ENCODE data around the gene AMOTL1. TPM values are rescaled to one million over a fixed set of nuclear protein-coding genes. Genes with fewer than 3 reads are reported as not detected.
A peak's percentile ranks its signal among the peaks of the same experiment; 100 is the strongest.

Gene AMOTL1
- total and polyA plus RNA-seq, 4 donors = 7.4 to 68.5 (median 27.3) TPM

DNA sequence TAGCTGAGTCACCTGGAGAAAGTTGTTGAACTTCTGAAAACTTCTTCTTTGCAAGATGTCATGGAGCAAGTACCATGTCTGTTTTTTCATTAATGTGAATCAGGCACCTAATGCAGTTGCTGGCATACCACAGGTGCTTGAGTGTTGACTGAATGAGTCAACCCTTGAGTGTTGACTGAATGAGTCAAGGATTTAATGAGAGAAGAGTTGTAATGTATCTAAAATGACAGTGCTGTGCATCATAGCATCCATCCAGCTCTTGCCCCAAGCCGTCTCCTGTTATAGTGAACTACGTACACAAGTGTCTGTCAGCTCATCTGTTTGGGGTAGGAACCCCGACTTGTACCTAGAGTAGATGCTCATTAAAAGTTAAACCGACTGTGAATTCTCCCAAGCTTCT, 112.1 kb downstream of the AMOTL1 start:
- TF ChIP-seq, protein P1, sequence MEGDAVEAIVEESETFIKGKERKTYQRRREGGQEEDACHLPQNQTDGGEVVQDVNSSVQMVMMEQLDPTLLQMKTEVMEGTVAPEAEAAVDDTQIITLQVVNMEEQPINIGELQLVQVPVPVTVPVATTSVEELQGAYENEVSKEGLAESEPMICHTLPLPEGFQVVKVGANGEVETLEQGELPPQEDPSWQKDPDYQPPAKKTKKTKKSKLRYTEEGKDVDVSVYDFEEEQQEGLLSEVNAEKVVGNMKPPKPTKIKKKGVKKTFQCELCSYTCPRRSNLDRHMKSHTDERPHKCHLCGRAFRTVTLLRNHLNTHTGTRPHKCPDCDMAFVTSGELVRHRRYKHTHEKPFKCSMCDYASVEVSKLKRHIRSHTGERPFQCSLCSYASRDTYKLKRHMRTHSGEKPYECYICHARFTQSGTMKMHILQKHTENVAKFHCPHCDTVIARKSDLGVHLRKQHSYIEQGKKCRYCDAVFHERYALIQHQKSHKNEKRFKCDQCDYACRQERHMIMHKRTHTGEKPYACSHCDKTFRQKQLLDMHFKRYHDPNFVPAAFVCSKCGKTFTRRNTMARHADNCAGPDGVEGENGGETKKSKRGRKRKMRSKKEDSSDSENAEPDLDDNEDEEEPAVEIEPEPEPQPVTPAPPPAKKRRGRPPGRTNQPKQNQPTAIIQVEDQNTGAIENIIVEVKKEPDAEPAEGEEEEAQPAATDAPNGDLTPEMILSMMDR (IDR thresholded peaks at IDR 0.05; ENCODE audit: control extremely low read depth, extremely low read depth) = no peak
- Histone ChIP-seq H3K9me3 (ENCODE audit: control insufficient read depth in 4 of 4, insufficient read depth in 3 of 4, low read length in 3 of 4) (no peaks in the 10 kb centered on the region), H3K4me3 (no peak overlapping the region), H3K9ac (ENCODE audit: insufficient read depth in 1 of 2, low read length in 2 of 2) (no peak overlapping the region), H3K36me3 (ENCODE audit: control insufficient read depth in 4 of 4, insufficient read depth in 4 of 4, low read length in 4 of 4) (peaks cover 0 to 23% (median 15%) of the 10 kb centered on the region in 4 donors), H3K27ac (ENCODE audit: low read depth in 1 of 2, low read length in 1 of 2) (no peak overlapping the region), H3K27me3 (ENCODE audit: control insufficient read depth in 3 of 3, insufficient read depth in 3 of 3, low read length in 2 of 3) (no peaks in the 10 kb centered on the region), H3K4me1 (ENCODE audit: control insufficient read depth in 5 of 5, insufficient read depth in 5 of 5, low read length in 5 of 5) (peaks cover 0 to 13% (median 5%) of the 10 kb centered on the region in 5 donors)
- ATAC-seq (ENCODE audit: insufficient read depth, low FRiP score) (peak; percentile 13), DNase-seq (no peak)
- 94 to 96% methylated on average over 4 of the region's 4 CpGs for WGBS, 2 donors

DNA sequence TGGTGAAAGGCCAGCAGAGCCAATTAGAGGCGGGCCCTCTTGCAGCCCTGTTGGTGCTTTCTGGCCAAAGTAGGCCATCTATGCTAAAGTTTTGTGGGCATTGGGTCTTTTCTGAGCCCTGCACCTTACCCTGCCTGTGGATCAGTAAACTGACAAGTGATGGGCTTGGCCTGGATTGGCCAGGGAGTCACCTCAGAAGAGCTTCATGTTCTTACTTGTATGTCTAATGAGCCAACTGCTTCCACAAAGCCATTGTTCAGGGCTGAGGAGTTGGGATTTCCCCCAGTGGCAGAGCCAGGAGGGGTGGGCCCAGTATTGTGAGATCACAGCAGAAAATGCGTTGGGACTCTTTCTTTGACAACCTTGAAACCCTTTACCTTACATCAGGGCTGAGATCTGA, 114.8 kb downstream of the AMOTL1 start:
- Histone ChIP-seq H3K4me3 (no peak overlapping the region), H3K4me1 (ENCODE audit: control insufficient read depth in 5 of 5, insufficient read depth in 5 of 5, low read length in 5 of 5) (no peaks in the 10 kb centered on the region), H3K27ac (ENCODE audit: low read depth in 1 of 2, low read length in 1 of 2) (no peak overlapping the region), H3K9me3 (ENCODE audit: control insufficient read depth in 4 of 4, insufficient read depth in 3 of 4, low read length in 3 of 4) (no peaks in the 10 kb centered on the region), H3K36me3 (ENCODE audit: control insufficient read depth in 4 of 4, insufficient read depth in 4 of 4, low read length in 4 of 4) (peaks cover 0 to 13% (median 12%) of the 10 kb centered on the region in 4 donors), H3K9ac (ENCODE audit: insufficient read depth in 1 of 2, low read length in 2 of 2) (no peak overlapping the region), H3K27me3 (ENCODE audit: control insufficient read depth in 3 of 3, insufficient read depth in 3 of 3, low read length in 2 of 3) (no peaks in the 10 kb centered on the region)
- DNase-seq = no peak
- no peak for ATAC-seq (ENCODE audit: insufficient read depth, low FRiP score)
- TF ChIP-seq, protein P1 (IDR thresholded peaks at IDR 0.05; ENCODE audit: control extremely low read depth, extremely low read depth) = no peak
- WGBS, 2 donors = 84 to 94% methylated on average over 2 of the region's 2 CpGs

DNA sequence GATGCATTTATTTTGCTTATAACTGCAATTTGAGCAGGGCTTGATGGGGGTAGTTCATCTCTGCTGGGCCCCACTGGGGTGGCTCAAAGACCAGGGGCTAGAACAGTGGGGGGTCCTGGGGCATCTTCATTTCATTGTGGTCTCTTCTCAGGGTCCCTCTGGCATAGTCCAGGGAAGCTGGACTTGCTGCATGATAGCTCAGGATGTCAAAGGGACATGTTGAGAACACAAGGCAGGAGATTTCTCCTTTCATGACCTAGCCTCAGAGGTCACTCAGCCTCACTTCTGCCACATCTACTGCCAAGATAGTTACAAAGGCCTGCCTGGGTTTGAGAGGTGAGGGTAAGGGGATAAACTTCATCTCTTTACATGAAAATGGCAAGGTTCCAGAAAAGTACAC, 115.7 kb downstream of the AMOTL1 start:
- no peak overlapping the region for H3K27ac ChIP-seq (ENCODE audit: low read depth in 1 of 2, low read length in 1 of 2)
- H3K9ac ChIP-seq (ENCODE audit: insufficient read depth in 1 of 2, low read length in 2 of 2) = no peak overlapping the region
- H3K4me1 ChIP-seq (ENCODE audit: control insufficient read depth in 5 of 5, insufficient read depth in 5 of 5, low read length in 5 of 5) = no peaks in the 10 kb centered on the region
- no peaks in the 10 kb centered on the region for H3K9me3 ChIP-seq (ENCODE audit: control insufficient read depth in 4 of 4, insufficient read depth in 3 of 4, low read length in 3 of 4)
- no peak overlapping the region for H3K4me3 ChIP-seq
- DNase-seq = no peak
- no peaks in the 10 kb centered on the region for H3K27me3 ChIP-seq (ENCODE audit: control insufficient read depth in 3 of 3, insufficient read depth in 3 of 3, low read length in 2 of 3)
- ATAC-seq (ENCODE audit: insufficient read depth, low FRiP score) = no peak
- peaks cover 0 to 13% (median 12%) of the 10 kb centered on the region in 4 donors for H3K36me3 ChIP-seq (ENCODE audit: control insufficient read depth in 4 of 4, insufficient read depth in 4 of 4, low read length in 4 of 4)
- TF ChIP-seq, protein P1 (IDR thresholded peaks at IDR 0.05; ENCODE audit: control extremely low read depth, extremely low read depth) = no peak

DNA sequence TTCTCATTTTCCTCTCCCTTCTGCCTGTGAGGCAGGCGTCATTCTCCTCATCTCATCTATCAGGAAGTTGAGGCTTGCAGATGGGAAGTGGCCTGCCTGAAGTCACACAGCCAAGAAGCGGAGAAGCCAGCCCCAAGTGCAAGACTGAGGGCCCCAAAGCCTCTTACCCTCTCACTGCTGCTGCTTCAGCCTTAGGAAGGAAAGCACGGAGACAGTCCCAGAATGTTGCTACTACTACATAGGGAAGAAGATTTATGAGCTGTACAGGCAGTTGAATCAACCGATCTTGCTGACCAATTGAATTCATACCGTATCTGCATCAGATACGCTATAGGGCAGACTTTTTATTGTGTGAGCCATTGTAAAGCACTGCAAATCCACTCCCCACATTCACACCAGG, 116.2 kb downstream of the AMOTL1 start:
- H3K27me3 ChIP-seq (ENCODE audit: control insufficient read depth in 3 of 3, insufficient read depth in 3 of 3, low read length in 2 of 3) = no peaks in the 10 kb centered on the region
- H3K4me1 ChIP-seq (ENCODE audit: control insufficient read depth in 5 of 5, insufficient read depth in 5 of 5, low read length in 5 of 5) = no peaks in the 10 kb centered on the region
- no peak overlapping the region for H3K9ac ChIP-seq (ENCODE audit: insufficient read depth in 1 of 2, low read length in 2 of 2)
- ATAC-seq (ENCODE audit: insufficient read depth, low FRiP score) = no peak
- H3K4me3 ChIP-seq = no peak overlapping the region
- WGBS, 2 donors = 40 to 69% methylated on average over 6 of the region's 6 CpGs
- H3K36me3 ChIP-seq (ENCODE audit: control insufficient read depth in 4 of 4, insufficient read depth in 4 of 4, low read length in 4 of 4) = peaks cover 0 to 11% (median 9%) of the 10 kb centered on the region in 4 donors
- TF ChIP-seq, protein P1 (IDR thresholded peaks at IDR 0.05; ENCODE audit: control extremely low read depth, extremely low read depth) = no peak
- H3K9me3 ChIP-seq (ENCODE audit: control insufficient read depth in 4 of 4, insufficient read depth in 3 of 4, low read length in 3 of 4) = no peaks in the 10 kb centered on the region
- H3K27ac ChIP-seq (ENCODE audit: low read depth in 1 of 2, low read length in 1 of 2) = no peak overlapping the region
- no peak for DNase-seq
